HCT116 (cell line): ENCODE data around the gene SCAI.

ENCODE experiments used
- CEBPB ChIP-seq: IDR thresholded peaks from 2 replicates; pipeline ENCODE4 v1.6.1; 2012; ENCODE audit warnings: low read depth
- CTCF ChIP-seq, 3 experiments: fragments of 200-600 bp in 1 of 3; sonication (generic) in 1 of 3; IDR thresholded peaks in 2 of 3; conservative IDR thresholded peaks in 1 of 3; 2 replicates each; pipeline ENCODE4 v1.5.1; 2012 to 2017; ENCODE audit warnings: low read depth in 2 of 3, low read length in 2 of 3, antibody characterized with exemption in 1 of 3, borderline replicate concordance in 1 of 3, control low read depth in 1 of 3, mild to moderate bottlenecking in 1 of 3, mixed read lengths in 1 of 3, mixed run types in 1 of 3, moderate library complexity in 1 of 3; ENCODE audit not compliant: insufficient read depth in 1 of 3
- EGR1 ChIP-seq: IDR thresholded peaks from 2 replicates; pipeline ENCODE4 v1.6.1; 2012; ENCODE audit warnings: low read depth
- EZH2 ChIP-seq: fragments of 200-600 bp; sonication (generic); IDR thresholded peaks from 2 replicates; pipeline ENCODE4 v1.6.1; 2017; ENCODE audit warnings: antibody characterized with exemption, mixed run types
- EZH2phosphoT487 ChIP-seq: fragments of 200-600 bp; IDR thresholded peaks from 2 replicates; pipeline ENCODE4 v1.6.1; 2018; ENCODE audit warnings: antibody characterized with exemption, borderline replicate concordance
- POLR2A ChIP-seq: IDR thresholded peaks from 2 replicates; pipeline ENCODE4 v1.7.0; 2011; ENCODE audit warnings: borderline replicate concordance; ENCODE audit not compliant: insufficient read depth, insufficient read length; ENCODE audit errors: extremely low read depth
- POLR2AphosphoS5 ChIP-seq: IDR thresholded peaks from 2 replicates; pipeline ENCODE4 v1.6.1; 2011; ENCODE audit warnings: mild to moderate bottlenecking, low read depth, low read length, moderate library complexity
- RAD21 ChIP-seq: IDR thresholded peaks from 2 replicates; pipeline ENCODE4 v1.6.1; 2012; ENCODE audit warnings: low read depth, mild to moderate bottlenecking
- SIN3A ChIP-seq: IDR thresholded peaks from 2 replicates; pipeline ENCODE4 v1.6.1; 2012; ENCODE audit warnings: low read depth
- SRF ChIP-seq: IDR thresholded peaks from 2 replicates; pipeline ENCODE4 v1.6.1; 2012; ENCODE audit warnings: low read depth
- YY1 ChIP-seq: IDR thresholded peaks from 2 replicates; pipeline ENCODE4 v1.6.1; 2011; ENCODE audit warnings: low read length, low read depth, moderate library complexity, mild to moderate bottlenecking; ENCODE audit not compliant: insufficient replicate concordance; ENCODE audit errors: extremely low read depth
- TF ChIP-seq, protein P1 (sequence below): IDR thresholded peaks from 2 replicates; pipeline ENCODE4 v1.6.1; 2012; ENCODE audit warnings: low read depth

DNA sequence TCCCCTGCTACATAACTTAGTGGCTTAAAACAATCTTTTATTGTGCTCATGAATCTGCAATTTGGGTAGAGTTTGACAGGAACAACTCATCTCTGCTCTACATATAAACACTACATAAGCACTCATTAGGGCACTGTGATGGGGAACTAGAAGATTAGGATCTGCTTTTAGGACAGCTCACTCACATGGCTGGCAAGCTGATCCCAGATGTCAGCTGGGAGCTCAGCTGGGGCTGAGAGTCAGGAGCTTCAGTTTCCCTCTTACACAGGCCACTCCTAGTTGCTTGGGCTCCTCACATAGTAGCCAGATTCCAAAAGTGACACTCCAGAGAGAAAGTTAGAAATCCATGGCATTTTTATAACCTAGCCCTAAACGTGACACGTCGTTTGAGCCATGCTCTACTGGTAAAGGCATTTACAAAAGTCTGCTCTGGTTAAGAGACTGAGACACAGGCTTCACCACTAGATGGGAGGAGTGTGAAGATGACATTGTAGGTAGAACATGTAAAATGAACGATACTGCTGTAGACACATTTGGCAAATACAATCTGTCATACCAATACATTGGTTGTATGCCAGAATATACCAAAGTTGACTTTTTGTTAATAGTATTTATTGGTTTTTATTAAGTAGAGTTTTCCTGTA is 23.6 kb downstream of the SCAI start:
- no peak for TF ChIP-seq CTCF (IDR thresholded peaks at IDR 0.05 in 2 of 3, conservative IDR thresholded peaks at IDR 0.05 in 1 of 3; ENCODE audit: borderline replicate concordance in 1 of 3, insufficient read depth in 1 of 3, low read depth in 2 of 3, low read length in 2 of 3)
- TF ChIP-seq POLR2A, result no peak
- TF ChIP-seq, protein P1, sequence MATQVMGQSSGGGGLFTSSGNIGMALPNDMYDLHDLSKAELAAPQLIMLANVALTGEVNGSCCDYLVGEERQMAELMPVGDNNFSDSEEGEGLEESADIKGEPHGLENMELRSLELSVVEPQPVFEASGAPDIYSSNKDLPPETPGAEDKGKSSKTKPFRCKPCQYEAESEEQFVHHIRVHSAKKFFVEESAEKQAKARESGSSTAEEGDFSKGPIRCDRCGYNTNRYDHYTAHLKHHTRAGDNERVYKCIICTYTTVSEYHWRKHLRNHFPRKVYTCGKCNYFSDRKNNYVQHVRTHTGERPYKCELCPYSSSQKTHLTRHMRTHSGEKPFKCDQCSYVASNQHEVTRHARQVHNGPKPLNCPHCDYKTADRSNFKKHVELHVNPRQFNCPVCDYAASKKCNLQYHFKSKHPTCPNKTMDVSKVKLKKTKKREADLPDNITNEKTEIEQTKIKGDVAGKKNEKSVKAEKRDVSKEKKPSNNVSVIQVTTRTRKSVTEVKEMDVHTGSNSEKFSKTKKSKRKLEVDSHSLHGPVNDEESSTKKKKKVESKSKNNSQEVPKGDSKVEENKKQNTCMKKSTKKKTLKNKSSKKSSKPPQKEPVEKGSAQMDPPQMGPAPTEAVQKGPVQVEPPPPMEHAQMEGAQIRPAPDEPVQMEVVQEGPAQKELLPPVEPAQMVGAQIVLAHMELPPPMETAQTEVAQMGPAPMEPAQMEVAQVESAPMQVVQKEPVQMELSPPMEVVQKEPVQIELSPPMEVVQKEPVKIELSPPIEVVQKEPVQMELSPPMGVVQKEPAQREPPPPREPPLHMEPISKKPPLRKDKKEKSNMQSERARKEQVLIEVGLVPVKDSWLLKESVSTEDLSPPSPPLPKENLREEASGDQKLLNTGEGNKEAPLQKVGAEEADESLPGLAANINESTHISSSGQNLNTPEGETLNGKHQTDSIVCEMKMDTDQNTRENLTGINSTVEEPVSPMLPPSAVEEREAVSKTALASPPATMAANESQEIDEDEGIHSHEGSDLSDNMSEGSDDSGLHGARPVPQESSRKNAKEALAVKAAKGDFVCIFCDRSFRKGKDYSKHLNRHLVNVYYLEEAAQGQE, result no peak
- TF ChIP-seq RAD21, result no peak
- TF ChIP-seq POLR2AphosphoS5, result no peak
- no peak for TF ChIP-seq SRF
- no peak for TF ChIP-seq YY1
- no peak for TF ChIP-seq EZH2
- TF ChIP-seq EZH2phosphoT487, result no peak
- no peak for TF ChIP-seq EGR1
- TF ChIP-seq CEBPB, result no peak
- no peak for TF ChIP-seq SIN3A
